Stimulated activated CD4-positive, alpha-beta T cell treated with anti-CD3 and anti-CD28 coated beads, Interleukin-1b, Interleukin-23, amount 100 ng/mL, for 24 hours (primary cell): ENCODE measurements around the gene TXNDC17.
"Not testable (repeated sequence)": the region's sequence is repeated elsewhere in the genome, so short reads cannot be mapped to it uniquely, and the experiment has no call there.

Experiments
- DNase-seq, 4 experiments: peaks; one replicate each; pipeline ENCODE4 v3.0.0-alpha.2; 2020; ENCODE audit warnings: low read depth in 4 of 4, low spot score in 1 of 4

Gene TXNDC17

DNA sequence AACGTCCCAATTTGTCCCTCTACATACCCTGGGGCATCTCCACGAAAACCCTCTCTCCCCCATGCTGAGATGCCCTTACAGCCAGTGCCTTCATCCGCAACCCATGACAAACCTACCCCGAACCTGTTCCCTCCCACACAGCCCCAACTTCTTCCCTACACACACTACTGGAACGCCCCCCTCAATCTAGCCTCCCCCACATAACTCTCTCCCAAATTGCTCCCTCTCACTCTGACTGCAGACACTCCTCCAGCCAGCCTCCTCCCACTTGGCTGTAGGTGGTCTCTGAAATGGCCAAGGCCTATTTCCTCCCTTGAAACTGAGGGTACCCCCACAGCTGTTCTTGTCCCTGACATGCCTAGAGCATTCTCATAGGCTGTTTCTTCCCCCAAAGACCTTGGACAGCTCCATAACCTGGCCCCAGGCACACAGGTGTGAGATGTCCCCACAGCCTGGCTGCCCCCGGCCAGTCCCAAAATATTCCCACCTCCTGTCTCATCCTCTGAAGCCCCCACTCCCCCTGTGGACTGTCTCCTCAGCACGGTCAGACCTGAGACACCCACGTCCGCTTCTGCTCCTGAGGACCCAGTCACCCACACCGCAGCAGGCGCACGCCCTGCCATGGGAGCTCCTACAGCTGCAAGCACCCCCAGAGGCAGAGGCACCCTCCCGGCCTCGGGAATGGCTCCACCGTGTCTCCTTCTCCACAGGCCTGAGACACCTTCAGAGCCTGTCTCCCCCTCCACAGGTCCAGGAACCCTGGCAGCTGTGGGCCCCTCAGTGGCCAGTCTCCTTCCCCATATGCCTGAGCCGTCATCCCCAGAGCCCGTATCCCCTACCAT is 4.0 kb upstream of the TXNDC17 start:
- DNase-seq, result no peak

DNA sequence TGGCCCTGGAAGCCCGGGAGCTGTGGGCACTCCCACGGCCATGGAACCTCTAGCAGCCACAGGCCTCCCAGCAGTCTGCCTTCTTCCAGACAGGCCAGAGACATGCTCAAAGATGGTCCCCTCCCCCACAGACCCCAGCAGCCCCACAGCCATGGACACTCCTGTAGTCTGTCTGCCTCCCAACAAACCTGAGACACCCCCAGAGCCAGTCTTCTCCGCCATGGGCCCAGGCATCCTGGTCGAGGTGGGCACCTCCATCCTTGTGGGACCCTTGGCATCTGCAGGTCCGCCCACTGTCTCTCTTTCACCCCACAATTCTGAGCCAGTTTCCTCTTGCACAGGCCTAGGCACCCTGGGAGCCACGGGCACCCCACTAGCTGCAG is 3.4 kb upstream of the TXNDC17 start:
- no peak for DNase-seq

DNA sequence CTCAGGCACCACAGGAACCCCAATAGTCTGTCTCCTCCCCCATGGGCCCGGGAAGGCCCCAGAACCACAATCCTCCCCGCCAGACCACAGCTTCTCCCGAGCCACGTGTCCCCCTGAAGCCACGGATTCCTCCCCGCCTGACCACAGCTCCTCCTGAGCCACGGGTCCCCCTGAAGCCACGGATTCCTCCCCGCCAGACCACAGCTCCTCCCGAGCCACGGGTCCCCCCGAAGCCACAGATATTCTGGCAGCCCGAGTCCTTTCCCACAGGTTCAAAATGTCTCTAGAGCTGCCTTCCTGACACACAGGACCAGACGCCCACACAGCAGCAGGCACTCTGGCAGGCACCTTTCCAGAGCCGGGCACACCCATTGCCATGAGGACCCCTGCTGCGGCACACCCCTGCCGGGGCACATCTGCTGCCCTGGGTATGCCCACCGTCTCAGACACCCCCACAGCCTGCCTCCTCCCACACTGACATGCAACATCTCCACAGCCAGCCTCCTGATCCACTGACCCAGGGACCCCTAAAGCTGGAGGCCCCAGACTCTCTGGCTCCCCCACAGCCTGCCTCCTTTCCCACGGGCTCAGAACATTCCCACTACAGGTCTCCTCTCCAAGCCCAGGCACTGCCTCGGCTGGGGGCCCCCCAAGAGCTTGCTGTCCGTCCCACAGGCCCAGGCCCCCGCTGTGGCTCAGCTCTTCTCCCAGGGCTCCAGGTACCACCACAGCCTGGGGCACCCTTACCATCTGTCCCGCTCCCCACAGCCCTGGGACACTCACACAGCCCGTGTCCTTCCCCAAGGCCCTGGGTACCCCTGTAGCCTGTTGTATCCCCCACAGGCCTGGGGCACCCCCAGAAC is 2.6 kb upstream of the TXNDC17 start:
- DNase-seq, result no peak

DNA sequence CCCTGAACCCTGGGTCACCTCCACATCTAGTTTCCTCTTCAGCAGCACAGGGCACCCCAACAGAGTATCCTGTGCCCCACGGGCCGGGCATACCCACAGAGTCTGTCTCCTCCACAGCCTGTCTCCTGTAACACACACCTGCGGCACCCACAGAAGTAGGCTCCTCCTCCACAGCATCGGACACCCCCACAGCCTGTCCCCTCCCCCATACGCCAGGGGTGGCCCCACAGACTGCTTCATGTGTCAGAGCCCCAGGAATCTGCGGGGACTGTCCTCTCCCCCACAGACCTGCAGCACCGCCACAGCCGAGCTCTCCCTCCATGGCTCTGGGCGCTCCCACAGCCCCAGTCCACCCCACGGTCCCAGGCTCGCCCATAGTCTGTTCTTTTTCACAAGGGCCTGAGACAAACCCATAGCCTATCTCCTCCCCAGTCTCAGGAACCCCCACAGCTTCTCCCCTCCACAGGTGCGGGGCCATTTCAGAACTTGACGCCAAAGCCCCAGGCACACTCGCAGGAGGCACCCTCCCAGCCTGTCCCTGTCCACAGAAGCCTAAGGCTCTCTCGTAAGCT is 1.8 kb upstream of the TXNDC17 start:
- DNase-seq, result no peak

DNA sequence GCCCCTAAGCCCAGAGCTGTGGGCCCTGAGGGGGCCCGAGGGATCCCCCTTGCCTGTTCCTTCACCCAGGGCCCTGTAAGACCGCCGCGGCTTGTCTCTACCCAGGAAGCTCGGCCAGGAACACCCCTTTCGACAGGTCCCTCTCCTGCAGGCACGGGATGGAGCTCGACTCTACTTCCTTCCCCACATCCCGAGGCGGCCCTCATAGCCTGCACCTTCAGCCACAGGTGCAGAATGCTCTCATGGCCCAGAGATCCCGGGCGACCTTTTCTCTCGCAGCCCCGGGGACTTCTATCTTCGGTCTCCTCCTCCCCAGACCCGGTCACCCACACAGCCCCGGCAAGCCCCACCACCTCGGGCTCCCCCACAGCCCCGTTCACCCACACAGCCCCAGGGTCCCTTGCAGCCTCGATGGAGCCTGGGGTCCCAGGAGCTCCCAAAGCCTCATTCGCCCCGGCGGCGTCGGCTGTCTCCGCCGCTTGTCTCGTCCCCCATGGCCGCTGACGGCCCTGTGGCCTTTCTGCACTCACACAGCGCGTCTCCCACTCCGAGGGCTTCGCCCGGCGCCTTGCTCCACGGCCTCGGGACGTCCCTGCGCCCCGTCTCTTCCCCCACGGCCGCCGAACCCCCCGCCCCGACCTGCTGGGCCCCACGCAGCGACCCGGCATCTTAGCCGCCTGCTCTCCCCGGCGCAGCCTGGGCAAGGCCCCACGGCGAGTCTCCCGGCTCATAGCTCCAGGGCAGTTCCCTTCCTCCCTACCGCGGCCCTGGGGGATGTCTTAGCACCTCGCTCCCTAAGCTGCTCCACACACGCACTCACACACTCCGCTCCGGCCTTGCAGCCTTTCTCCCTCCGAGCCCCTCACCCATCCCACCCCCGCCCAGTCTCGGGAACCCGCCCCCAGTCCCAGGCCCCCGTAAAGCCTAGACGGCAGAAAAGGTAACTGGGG is 999 bp upstream of the TXNDC17 start:
- DNase-seq, result no peak

DNA sequence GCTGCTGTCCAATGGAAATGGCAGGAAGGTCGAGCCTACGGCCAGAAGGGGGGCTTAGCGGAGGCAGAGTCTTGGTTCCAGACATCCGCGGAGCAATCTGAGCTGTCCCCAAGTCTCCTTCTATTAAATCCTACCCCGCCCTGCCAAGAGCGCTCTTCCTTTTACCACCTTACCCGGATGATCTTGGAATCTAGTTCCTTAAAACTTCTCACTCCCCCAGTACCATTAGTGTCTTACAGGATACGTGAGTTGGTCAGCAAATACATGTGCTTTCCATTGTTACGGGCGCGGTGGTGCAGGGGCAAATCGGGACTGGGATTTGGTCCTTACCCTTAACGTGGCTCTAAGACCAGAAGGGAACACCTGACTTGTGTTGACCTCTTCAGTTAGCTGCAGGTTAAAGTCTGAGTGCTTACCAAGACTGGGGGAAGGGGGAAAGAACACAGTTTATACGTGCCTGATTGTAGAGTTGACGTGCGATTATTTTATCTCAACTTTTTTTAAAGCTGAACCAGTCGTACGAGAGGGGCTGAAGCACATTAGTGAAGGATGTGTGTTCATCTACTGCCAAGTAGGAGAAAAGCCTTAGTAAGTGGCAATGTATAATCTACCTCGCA is 495 bp downstream of the TXNDC17 start:
- DNase-seq, result no peak

DNA sequence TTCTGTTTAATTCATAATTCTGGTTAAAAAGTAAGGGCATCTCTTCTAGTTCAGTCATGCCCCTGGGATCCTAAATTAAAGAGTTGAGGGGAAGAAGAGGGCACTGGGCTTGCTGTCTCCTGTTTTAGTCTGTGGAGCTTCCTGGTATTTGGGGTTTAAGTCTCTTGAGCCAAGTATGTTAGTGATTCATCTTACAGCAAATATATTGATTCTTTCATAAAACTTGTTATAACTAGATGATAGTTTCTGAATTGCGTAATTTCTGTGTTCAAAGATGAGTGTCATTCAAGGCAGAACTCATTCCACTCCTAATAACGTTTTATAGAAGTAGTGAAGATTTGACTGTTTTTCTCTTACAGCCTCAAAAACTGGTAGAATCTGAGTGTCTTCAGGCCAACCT is 1.7 kb downstream of the TXNDC17 start:
- DNase-seq, result no peak

DNA sequence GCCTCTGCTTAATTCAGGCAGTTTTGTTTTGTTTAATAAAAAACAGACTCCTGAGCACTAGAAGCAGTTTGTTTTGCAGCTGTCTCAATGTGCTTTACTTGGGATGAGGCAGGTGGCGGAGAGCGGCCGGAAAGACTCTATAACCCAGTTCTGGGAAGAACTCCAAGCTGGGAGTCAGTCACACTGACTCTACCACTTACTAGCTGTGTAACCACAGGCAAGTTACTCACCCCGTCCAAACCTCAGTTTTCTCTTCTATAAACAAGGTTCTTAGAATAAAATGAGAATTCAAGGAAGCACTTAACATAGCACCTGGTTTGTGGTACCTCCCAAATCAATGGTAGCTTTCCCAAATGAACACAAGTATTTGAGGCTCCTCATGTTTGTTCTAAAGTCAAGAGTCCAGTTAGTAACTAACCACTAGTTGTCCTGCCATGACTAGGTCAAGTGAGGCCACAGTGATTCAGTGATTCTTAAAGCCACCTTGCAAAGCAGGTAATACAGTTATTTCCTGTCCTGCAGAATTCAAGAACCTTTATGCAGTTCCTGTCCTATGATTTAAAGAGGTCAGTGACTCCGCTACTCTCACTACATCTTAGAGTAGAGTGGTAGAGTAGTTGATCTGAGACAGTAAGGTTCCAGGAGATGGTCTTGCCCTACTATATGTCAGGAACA is 2.7 kb downstream of the TXNDC17 start:
- no peak for DNase-seq

DNA sequence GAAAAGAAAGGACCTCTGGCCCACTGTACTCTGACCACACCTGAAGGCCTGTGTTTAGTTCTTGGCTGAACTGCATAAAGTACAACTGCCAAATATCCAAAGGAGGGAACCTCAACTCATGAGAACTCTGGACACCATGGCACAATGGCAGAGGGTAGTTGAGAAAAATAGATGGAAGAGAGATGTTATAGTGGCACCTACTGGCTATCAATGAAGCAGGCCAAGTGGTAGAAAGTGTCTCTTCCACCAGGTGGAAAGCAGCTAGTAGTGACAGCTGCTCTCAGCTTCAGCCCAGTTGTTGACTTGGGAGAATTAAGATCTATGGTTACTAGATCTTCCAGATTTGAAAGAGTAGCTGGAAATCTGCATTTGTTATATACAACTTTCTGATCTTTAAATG is 7.3 kb downstream of the TXNDC17 start:
- DNase-seq, result no peak

DNA sequence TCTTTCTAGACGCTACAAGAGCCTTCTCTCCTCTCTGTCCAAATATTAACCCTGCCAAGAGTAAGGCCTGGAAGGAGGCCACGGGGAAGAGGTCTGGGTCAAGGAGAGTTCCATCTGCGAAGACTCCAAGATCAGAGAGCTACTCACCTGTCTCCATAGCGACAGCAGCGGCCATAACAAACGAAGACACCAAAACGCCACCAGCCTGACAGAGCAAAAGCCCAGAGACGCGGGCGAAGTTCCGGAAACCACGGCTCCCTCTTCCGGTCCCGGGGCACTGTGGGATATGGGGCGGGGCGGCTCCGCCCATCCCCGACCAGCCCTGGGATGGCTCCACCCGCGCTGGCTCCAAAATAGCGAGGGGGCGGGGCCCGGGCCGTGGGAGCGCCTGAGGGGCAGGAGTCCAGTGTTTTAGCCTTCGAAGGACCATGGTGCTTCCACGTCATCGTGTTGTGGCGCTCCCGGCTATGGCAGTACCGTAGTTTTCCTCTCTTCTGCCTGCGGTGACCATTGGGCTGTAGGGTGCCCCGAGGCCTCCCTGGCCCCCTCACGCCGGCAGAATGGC is 10.6 kb downstream of the TXNDC17 start, which contains the start of the genes C17orf100 and MED31:
Gene C17orf100, plus strand, starts transcription at position 409 of the 565 bp plus-strand sequence. Its CDS starts 152 bp downstream, at position 561.
Gene MED31, minus strand, starts transcription at position 252 of the 565 bp plus-strand sequence. Its CDS starts 77 bp downstream, at position 175.
- DNase-seq, result peak; percentile 84 to 92 (median 88)

DNA sequence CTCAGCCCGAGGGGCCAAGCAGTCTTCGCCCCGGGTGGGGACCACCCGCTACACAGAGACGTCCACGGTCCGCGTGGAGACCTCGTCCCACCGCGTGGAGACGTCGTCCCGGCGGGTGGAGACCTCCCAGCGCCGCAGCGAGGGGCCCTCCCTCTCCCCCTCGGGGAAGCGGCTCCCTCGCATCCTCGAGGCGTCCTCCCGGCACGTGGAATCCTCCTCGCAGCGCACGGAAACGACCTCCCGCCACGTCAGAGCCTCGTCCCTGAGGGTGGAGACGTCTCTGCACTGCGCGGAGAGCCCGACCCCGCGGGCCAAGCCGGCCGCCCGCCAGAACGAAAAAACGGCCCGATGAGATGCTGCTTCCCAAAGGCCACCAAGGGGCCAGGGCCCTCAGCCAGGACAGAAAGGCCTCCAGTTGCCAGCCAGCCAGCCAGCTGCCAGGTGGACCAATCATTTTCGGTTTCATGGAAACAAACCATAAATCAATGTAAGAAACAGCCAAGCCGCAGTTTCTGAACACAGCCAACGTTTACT is 11.1 kb downstream of the TXNDC17 start:
- DNase-seq, result no peak

DNA sequence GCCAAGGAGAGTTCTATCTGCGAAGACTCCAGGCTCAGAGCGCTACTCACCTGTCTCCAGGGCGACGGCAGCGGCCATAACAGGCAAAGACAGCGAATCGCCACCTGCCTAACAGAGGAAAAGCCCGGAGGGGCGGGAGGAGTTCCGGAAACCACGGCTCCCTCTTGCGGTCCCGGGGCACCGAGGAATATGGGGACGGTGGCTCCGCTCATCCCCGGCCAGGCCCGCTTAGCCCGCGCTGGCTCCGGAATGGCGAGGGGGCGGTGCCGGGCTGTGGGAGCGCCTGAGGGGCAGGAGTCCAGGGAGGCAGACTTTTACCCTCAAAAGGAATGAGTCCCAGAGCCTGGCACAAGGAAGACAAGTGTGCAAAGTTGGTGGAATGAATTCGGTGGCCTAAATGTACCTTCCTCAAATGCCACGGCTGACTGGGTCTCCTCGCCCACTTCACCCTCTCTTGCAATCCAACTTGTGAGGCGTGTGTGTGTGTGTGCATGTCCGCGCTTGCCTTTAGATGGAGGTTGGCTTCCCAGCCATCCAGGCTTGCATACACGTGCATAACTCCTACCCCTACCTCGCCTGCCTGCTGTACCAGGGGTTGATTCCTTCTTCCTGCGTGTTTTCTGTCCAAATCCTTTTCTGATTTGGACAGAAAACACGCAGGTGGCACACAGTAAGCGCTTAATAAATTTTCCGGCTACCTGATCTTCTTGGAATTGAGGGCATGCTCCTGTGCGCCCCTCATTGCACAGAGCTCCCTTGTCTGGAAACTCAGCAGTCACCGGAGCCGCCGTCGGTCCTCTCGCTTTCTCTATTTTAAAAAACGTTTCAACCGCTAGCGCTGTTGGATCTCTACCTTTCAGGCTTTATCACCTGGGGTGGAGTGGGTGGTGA is 14.2 kb downstream of the TXNDC17 start:
- DNase-seq, result no peak

DNA sequence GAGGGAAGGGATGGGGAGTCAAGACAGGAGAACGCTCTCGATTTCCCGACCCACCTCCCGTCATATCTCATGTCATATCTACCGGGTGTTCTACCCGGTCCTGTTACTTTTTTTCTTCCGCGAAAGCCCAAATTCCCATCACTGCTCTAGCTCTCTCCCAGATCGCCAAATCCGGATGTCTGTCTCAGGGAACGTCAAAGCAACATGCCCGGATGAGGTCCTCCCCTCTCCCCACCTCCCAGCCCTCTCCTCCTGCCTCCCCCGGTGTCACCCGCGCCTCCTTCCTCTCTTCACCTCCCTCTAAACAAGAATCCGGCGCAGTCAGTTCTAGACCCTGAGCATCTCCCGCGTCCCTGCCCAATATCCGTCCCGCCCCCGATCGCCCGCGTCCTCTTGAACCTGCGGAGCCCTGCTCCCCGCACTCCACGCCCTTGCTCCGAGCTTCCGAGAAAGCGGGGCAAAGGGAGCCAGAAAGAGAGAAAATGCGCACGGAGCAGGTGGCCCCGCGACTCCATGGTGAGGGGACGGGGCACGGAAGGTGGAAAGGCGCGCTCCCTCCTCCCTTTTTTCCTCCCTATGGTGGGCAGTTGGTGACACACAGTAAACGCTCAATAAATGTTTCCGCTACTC is 15.0 kb downstream of the TXNDC17 start:
- not testable (repeated sequence) for DNase-seq

DNA sequence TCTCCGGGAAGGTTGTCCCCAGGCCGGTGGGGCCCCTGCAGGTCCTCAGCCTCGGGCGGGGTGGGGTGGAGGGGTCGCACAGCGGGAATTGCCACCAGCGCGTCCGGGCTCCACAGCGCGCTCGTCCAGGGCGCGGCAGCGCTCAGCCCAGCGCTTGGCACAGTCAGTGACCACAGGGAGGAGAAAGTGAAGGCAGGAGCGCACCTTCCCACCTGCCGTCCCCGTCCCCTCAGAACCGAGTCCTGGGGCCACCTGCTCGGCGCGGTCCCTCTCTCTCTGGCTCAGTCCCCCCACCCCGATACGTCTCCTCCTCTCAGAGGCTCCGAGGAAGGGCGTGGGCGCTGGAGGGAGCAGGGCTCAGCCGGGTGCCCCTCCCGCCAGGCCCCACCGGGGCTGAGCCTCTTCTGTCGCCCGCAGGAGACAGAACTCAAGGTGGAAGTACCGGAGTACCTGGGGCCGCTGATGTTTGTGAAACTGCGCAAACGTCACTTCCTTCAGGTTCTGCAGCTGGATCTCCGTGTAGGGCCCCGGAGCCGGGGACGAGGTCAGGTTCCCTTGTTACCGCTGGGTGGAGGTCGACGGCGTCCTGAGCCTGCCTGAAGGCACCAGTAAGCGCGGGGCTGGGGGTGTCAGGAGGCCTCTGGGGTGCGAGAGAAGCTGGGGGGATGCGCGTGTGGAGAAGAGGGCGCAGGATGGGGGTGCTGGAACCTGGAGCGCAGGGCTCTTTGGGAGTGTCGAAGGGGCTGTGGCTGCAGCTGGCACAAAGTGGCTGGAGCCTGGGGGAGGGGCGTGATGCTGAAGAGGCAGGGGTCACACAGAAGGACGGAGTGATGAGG is 16.2 kb downstream of the TXNDC17 start:
- DNase-seq, result peak in 3 of 4 experiments; percentile 36 to 45 (median 38)

DNA sequence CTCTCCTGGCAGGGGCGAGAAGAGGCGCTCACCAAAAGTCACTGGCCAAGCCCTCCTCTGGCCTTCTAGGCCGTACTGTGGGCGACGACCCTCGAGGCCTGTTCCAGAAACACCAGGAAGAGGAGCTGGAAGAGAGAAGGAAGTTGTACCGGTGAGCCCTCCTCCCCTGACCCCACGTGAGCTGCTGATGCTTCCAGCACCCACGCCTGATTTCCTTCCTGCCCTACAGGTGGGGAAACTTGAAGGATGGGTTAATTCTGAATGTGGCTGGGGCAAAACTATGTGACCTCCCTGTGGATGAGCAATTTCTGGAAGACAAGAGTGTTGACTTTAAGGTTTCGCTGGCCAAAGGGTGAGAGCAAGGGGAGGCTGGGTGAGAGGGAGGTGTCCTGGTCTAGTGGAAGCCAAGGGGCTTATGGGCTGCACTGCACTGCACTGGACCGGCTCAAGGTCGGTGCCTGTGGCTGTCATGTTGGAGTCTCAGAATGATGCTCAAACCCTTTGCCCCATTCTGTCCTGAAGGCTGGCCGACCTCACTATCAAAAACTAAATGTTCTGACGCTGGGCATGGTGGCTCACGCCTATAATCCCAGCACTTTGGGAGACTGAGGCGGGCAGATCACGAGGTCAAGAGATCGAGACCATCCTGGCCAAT is 16.9 kb downstream of the TXNDC17 start:
- no peak for DNase-seq

DNA sequence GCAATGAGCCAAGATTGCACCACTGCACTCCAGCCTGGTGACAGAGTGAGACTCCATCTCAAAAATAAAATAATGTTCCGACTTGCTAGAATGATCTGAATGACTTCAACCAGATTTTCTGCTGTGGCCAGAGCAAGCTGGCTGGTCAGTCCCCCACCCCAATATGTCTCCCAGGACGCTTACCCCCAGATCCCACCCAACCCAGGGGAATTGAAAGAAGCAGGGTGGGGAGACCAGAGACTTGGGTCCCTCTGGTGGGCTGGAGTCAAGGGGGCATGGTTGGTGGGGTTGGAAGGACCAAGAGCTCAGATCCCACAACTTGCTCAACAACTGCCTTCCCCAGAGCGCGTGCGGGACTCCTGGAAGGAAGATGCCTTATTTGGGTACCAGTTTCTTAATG is 17.6 kb downstream of the TXNDC17 start:
- not testable (repeated sequence) for DNase-seq
